Measurements from ENCODE around the gene RBBP4.

GRCh38 chr1:32706491-32706890, 55.5 kb downstream of the RBBP4 start:
- no peak for TF ChIP-seq GATA2 (IDR thresholded peaks at IDR 0.05; ENCODE audit: low read depth, low read length)
- no peak for TF ChIP-seq GATA3 (IDR thresholded peaks at IDR 0.05; ENCODE audit: low read depth, low read length)

Measured in SH-SY5Y (cell line).